Neutrophil (primary cell): Measurements from ENCODE around the gene PI4KA.
"Not testable (repeated sequence)": the region's sequence is repeated elsewhere in the genome, so short reads cannot be mapped to it uniquely, and the experiment has no call there.

Source experiments
- H3K27ac ChIP-seq: fragments of 200-600 bp; sonication (generic); 2 replicates; pipeline ENCODE4 v1.5.1; 2016; ENCODE audit warnings: mild to moderate bottlenecking, moderate library complexity
- H3K27me3 ChIP-seq: fragments of 200-600 bp; sonication (generic); 2 replicates; pipeline ENCODE4 v1.6.0; 2016; ENCODE audit warnings: mild to moderate bottlenecking
- H3K36me3 ChIP-seq: fragments of 200-600 bp; sonication (generic); 2 replicates; pipeline ENCODE4 v1.5.1; 2017
- H3K4me1 ChIP-seq, 2 experiments: fragments of 200-600 bp in 1 of 2; sonication (generic) in 1 of 2; 1 replicate in 1 of 2; 2 replicates in 1 of 2; pipeline versions ENCODE4 v1.5.1 to v1.6.1; 2013 to 2016; ENCODE audit warnings: low read depth in 1 of 2, low read length in 1 of 2, mild to moderate bottlenecking in 1 of 2, moderate library complexity in 1 of 2; ENCODE audit not compliant: control insufficient read depth in 1 of 2, insufficient read depth in 1 of 2
- H3K4me3 ChIP-seq, 2 experiments: fragments of 200-600 bp in 1 of 2; sonication (generic) in 1 of 2; 1 replicate in 1 of 2; 2 replicates in 1 of 2; pipeline ENCODE4 v1.5.1; 2013 to 2016; ENCODE audit warnings: low read depth in 1 of 2, low read length in 1 of 2, mild to moderate bottlenecking in 1 of 2, moderate library complexity in 1 of 2
- H3K9me3 ChIP-seq: fragments of 200-600 bp; sonication (generic); 2 replicates; pipeline ENCODE4 v1.5.1; 2016
- TF ChIP-seq, protein P1 (sequence below): fragments of 200-600 bp; sonication (generic); IDR thresholded peaks from 2 replicates; pipeline ENCODE4 v1.5.1; 2016; ENCODE audit warnings: antibody characterized with exemption

Gene PI4KA

DNA sequence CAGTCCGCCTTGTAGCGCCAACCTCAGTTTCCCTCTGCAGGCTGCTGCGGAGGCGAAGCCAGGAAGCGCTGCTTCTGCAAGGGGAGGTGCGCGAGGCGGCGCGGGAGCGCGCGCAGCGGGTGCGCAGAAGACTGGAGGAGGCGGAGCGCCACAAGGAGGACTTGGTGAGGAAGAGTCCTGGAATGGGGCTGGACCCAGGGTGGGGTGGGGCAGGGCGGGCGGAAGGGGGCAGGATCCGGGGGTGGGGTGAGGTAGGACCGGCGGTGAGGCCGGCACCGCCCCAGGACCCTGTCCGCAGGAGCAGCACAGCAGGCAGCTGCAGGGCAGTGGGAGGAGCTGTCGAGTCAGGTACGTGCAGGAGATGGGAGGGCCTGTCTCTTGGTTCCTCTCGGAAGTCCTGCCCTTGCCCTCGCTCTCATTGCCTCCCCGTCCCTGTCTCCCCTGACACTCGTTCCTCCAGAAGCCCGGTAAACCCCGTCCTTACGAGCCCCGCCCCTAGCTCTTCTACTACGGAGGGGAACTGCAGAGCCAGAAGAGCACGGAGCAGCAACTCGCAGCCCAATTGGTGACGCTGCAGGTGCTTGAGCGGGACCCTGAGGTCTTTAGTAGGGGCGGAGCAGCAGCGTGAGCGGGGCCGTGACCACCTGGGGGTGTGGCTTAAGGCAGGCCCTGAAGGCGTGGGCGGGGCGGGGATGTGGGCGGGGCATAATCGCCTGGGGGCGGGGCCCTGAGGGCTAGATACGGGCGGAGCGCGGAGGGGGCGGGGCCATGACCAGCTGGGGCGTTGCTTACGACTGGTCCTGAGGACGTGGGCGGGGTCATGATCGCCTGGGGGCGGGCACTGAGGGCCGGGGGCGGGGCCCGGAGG is 155.8 kb downstream of the PI4KA start:
- H3K36me3 ChIP-seq, H3K9me3 ChIP-seq: not testable (repeated sequence)
- peak overlapping the region; percentile 64 to 81 for H3K4me3 ChIP-seq
- H3K27me3 ChIP-seq, result peaks cover 39% of the 10 kb centered on the region
- peak overlapping the region; percentile 85 for H3K27ac ChIP-seq
- peaks cover 4 to 16% of the 10 kb centered on the region in 2 experiments for H3K4me1 ChIP-seq

DNA sequence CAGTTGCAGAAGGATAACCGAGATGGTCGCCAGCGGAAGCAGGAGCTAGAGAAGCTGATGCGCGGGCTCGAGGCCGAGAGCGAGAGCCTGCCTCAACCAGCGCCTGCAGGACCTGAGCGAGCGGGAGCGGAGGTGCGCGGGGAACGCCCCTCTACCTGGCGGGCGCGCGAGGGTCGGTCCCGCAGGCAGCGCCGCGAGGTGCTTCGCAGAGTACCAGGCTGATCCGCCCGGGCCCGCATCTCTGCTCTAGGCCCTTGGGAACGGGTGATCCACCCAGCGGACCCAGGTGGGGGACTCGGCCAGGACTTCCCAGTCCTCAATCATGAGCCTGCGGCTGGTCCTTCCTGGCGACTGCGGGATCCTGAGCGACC is 156.5 kb downstream of the PI4KA start:
- peaks cover 4 to 16% of the 10 kb centered on the region in 2 experiments for H3K4me1 ChIP-seq
- peaks cover 39% of the 10 kb centered on the region for H3K27me3 ChIP-seq
- peak overlapping the region; percentile 85 for H3K27ac ChIP-seq
- peak overlapping the region; percentile 64 to 81 for H3K4me3 ChIP-seq
- H3K9me3 ChIP-seq, H3K36me3 ChIP-seq: not testable (repeated sequence)

DNA sequence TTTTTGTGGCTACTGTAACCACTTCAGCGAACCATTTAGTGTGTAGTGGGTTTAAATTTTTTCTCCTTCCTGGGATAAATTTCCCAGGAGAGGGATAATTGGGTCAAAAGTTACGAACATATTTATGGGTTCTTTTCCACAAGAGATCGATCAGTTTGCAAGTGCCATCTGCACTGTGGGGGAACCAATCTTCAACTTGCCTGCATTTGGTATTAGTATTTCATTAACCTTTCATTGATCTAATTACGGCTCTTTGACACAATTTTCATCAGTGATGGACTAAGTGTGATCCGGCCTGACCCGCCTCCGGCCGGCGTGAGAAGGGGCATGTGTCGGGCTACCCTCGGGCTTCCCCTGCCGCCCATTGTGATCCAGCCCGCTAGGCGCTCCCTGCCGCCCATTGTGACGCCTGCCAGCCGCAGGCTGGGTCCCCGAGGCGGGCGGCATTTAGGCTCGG is 156.9 kb downstream of the PI4KA start:
- not testable (repeated sequence) for H3K36me3 ChIP-seq, H3K27ac ChIP-seq, H3K9me3 ChIP-seq
- Histone ChIP-seq H3K4me1 (peaks cover 4 to 16% of the 10 kb centered on the region in 2 experiments), H3K4me3 (peak overlapping the region; percentile 64 to 81), H3K27me3 (peaks cover 39% of the 10 kb centered on the region)

DNA sequence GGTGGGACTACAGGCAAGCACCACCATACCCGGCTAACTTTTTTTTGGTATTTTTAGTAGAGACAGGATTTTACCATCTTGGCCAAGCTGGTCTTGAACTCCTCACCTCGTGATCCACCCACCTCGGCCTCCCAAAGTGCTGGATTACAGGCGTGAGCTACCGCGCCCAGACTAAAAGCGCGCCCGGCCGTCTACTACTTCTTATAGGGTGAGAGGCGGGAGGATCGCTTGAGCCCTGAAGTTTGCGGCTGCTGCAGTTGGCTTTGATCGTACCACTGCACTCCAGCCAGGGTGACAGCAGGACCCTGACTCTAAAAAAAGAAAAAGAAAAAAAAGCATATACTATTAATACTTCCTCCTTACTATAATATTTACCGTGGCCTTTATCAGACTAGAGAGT is 158.3 kb downstream of the PI4KA start:
- Histone ChIP-seq H3K4me1 (peaks cover 4 to 16% of the 10 kb centered on the region in 2 experiments), H3K27me3 (peaks cover 34% of the 10 kb centered on the region)
- H3K36me3 ChIP-seq, H3K27ac ChIP-seq, H3K9me3 ChIP-seq, H3K4me3 ChIP-seq: not testable (repeated sequence)

DNA sequence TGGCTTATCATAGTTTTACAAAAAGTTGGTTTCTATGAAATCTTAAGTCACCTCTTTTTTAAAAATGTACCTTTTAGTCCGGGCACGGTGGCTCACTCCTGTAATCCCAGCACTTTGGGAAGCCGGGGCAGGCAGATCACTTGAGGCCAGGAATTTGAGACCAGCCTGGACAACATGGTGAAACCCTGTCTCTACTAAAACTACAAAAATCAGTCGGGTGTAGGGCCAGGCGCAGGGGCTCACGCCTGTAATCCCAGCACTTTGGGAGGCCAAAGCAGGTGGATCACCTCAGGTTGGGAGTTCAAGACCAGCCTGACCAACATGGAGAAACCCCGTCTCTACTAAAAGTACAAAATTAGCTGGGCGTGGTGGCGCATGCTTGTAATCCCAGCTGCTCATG is 158.8 kb downstream of the PI4KA start:
- not testable (repeated sequence) for H3K4me3 ChIP-seq, H3K36me3 ChIP-seq, H3K27ac ChIP-seq, H3K9me3 ChIP-seq
- peaks cover 29% of the 10 kb centered on the region for H3K27me3 ChIP-seq
- H3K4me1 ChIP-seq, result peaks cover 4 to 16% of the 10 kb centered on the region in 2 experiments

DNA sequence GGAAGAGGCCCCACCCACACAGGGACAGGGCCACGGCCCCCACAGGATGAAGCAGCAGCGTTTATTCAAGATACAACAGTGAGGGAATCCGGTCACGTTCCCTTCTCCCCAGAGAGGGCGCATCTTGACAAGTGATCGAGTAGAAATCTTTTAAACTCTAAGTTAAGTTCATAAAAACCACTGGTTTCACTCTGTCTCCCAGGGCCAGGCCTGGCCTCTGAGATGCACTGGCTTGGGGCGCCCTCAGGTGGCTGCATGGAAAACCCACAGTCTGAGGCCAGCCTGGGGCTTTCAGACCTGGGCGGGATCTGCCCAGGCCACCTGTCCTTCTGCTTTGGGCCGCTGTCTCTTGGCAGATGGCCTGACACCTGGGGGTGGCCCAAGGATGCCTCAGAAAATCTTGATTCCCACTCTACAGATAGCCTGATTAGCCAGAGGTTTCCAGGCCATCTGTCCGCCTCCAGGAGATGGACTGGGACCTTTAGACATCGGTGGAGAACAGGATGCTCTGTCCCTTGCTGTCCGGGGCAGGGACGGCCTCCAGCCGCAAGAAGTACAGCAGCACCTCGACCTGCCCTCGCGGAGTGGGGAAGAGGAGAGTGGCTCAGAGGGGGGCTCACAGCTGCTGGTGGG is 161.0 kb downstream of the PI4KA start:
- H3K27me3 ChIP-seq, result peaks cover 18% of the 10 kb centered on the region
- H3K4me1 ChIP-seq, H3K36me3 ChIP-seq, H3K4me3 ChIP-seq, H3K27ac ChIP-seq, H3K9me3 ChIP-seq: not testable (repeated sequence)
- TF ChIP-seq, protein P1, sequence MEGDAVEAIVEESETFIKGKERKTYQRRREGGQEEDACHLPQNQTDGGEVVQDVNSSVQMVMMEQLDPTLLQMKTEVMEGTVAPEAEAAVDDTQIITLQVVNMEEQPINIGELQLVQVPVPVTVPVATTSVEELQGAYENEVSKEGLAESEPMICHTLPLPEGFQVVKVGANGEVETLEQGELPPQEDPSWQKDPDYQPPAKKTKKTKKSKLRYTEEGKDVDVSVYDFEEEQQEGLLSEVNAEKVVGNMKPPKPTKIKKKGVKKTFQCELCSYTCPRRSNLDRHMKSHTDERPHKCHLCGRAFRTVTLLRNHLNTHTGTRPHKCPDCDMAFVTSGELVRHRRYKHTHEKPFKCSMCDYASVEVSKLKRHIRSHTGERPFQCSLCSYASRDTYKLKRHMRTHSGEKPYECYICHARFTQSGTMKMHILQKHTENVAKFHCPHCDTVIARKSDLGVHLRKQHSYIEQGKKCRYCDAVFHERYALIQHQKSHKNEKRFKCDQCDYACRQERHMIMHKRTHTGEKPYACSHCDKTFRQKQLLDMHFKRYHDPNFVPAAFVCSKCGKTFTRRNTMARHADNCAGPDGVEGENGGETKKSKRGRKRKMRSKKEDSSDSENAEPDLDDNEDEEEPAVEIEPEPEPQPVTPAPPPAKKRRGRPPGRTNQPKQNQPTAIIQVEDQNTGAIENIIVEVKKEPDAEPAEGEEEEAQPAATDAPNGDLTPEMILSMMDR, result peak; percentile 64

DNA sequence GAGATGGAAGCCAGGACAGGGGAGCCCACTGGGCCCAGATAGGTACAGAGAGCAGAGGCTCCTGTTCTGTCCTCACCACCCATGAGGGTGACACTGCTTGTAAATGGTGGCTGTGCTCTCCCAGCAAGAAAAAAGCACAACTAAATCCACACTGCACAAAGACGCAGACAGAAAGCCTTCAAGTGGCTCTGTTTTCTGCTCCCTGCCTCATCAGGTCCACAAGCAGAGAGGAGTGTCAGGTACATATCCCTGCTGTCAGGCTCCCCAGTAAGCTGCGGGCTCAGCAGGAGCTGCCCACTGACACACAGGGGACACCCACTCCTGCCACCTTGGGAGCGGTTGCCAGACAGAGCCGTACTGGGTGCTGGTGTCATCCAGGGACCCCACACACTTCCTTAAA is 162.6 kb downstream of the PI4KA start:
- not testable (repeated sequence) for H3K27ac ChIP-seq, H3K4me3 ChIP-seq, H3K9me3 ChIP-seq, H3K36me3 ChIP-seq, H3K4me1 ChIP-seq
- H3K27me3 ChIP-seq, result peaks cover 11% of the 10 kb centered on the region

DNA sequence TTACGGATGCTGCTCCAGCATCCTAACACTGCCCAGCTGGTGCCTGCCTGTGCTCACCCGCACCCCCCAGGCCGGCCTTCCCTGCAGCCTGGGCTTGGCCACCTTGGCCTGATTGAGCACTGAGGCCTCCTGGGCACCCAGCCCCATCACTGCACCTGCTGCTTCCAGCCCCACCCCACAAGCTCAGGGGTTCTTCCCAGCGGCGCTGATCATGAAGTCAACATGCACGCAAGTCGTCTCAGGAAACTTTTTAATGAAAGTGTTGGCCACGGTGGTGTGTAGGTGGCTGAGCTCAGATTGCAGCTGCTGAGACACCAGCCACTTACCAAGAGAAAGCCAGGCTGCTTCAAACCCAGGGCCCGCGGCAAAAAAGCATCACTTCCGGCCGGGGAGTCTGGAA is 163.4 kb downstream of the PI4KA start:
- not testable (repeated sequence) for H3K27ac ChIP-seq, H3K4me3 ChIP-seq, H3K4me1 ChIP-seq, H3K36me3 ChIP-seq, H3K27me3 ChIP-seq, H3K9me3 ChIP-seq

DNA sequence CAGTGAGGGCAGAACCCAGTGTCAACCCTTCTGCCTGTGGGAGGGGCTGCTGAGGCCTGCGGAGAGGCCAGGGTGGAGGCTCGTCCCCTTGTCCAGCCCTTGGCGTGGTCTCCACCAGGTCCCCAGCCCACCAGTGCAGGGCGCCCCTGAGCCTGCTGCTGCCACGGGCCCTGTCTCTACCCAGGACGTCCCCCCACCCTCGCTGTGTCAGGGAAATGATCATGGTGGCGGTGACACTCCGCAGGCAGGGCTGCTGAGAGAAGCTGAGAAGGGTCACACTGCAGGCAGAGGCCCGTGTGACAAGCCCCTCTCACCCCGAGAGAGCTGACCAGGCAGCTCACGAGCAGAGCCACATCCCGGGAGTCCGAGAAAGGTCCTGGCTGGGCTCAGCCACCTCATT is 164.4 kb downstream of the PI4KA start:
- not testable (repeated sequence) for H3K27me3 ChIP-seq, H3K4me3 ChIP-seq, H3K4me1 ChIP-seq, H3K27ac ChIP-seq, H3K9me3 ChIP-seq, H3K36me3 ChIP-seq

DNA sequence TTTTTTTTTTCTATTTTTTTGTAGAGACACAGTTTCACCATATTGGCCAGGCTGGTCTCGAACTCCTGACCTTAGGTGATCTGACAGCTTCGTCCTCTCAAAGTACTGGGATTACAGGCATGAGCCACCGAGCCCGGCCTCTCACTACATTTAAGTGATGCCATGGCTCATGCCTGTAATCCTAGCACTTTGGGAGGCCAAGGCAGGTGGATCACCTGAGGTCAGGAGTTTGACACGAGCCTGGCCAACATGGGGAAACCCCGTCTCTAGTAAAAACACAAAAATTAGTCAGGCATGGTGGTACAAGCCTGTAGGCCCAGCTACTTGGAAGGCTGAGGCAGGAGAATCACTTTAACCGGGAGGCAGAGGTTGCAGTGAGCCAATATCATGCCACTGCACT is 165.7 kb downstream of the PI4KA start:
- not testable (repeated sequence) for H3K9me3 ChIP-seq, H3K27ac ChIP-seq, H3K36me3 ChIP-seq, H3K4me1 ChIP-seq, H3K27me3 ChIP-seq, H3K4me3 ChIP-seq

DNA sequence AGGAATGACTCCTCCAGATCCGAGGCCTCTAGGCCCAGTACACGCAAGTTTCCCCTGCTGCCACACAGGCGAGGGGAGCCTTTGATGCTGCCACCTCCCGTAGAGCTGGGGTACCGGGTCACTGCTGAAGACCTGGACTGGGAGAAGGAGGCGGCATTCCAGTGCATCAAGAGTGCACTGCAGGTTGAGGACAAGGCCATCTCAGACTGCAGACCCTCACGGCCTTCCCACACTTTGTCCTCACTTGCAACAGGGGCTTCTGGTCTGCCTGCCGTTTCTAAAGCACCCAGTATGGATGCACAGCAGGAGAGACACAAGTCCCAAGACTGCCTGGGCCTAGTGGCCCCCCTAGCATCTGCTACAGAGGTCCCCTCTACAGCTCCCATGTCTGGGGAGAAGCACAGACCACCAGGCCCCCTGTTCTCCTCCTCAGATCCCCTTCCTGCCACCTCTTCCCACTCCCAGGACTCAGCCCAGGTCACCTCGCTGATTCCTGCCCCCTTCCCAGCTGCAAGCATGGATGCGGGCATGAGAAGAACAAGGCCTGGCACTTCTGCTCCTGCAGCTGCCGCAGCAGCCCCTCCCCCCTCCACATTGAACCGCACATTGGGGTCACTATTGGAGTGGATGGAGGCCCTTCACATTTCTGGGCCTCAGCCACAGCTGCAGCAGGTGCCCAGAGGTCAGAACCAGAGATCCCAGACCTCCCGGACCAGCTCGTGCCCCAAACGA is 167.9 kb downstream of the PI4KA start:
- H3K27ac ChIP-seq, H3K4me3 ChIP-seq, H3K4me1 ChIP-seq, H3K9me3 ChIP-seq, H3K27me3 ChIP-seq, H3K36me3 ChIP-seq: not testable (repeated sequence)

DNA sequence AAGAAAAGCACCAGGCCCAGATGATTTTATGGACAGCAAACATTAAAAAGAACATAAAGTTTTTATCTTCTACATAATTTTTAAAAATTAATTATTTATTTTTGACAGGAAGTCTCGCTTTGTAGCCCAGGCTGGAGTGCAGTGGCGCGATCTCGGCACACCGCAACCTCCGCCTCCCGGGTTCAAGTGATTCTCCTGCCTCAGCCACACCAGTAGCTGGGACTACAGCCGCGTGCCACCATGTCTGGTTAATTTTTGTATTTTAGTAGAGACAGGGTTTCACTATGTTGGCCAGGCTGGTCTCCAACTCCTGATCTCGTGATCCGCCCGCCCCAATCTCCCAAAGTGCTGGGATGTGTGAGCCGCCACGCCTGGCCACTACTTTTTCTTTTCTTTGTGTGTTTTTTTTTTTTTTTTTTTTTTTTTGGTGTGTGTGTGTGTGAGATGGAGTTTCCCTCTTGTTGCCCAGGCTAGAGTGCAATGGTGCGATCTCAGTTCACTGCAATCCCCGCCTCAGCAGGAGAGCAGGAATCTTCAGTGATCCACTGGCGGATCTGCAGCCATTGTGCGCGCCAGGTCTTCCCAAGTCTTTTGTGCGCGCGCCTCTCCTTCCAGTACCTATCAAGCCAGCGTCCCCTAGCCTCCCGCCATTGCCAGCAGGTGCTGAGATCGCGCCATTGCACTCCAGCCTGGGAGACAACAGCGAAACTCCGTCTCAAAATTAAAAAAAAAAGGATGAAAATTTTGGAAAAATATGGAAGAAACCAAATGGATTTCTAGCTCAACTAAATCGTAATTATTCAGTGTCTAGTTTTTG is 171.0 kb downstream of the PI4KA start:
- not testable (repeated sequence) for H3K36me3 ChIP-seq, H3K4me1 ChIP-seq, H3K9me3 ChIP-seq, H3K4me3 ChIP-seq, H3K27me3 ChIP-seq, H3K27ac ChIP-seq
